Neural progenitor cell (in vitro differentiated cells): ENCODE results near the gene ITPR3. TPM values are rescaled to one million over a fixed set of nuclear protein-coding genes. Genes with fewer than 3 reads are reported as not detected.
A peak's percentile ranks its signal among the peaks of the same experiment; 100 is the strongest.

Experiments
- DNase-seq: peaks from one replicate; pipeline ENCODE4 v3.0.0-alpha.2; 2016; ENCODE audit warnings: low spot score
- H2AFZ ChIP-seq: fragments of 200-600 bp; sonication (generic); replicated peaks from 2 replicates; pipeline ENCODE4 v1.6.1; 2016; ENCODE audit warnings: antibody characterized with exemption
- H3F3A ChIP-seq: fragments of 200-600 bp; sonication (generic); 2 replicates; pipeline ENCODE4 v1.6.1; 2016; ENCODE audit warnings: antibody characterized with exemption, low read depth
- H3K27ac ChIP-seq: fragments of 200-600 bp; sonication (generic); 2 replicates; pipeline ENCODE4 v1.5.1; 2016; ENCODE audit warnings: mild to moderate bottlenecking
- H3K27me3 ChIP-seq: fragments of 200-600 bp; sonication (generic); 2 replicates; pipeline ENCODE4 v1.6.1; 2016; ENCODE audit warnings: mild to moderate bottlenecking, moderate library complexity
- H3K36me3 ChIP-seq: fragments of 200-600 bp; sonication (generic); 2 replicates; pipeline ENCODE4 v1.5.1; 2016
- H3K4me1 ChIP-seq: fragments of 200-600 bp; sonication (generic); 2 replicates; pipeline ENCODE4 v1.6.1; 2016; ENCODE audit warnings: mixed run types
- H3K4me2 ChIP-seq: fragments of 200-600 bp; sonication (generic); 2 replicates; pipeline ENCODE4 v1.6.1; 2016
- H3K4me3 ChIP-seq: fragments of 200-600 bp; sonication (generic); 2 replicates; pipeline ENCODE4 v1.5.1; 2016
- H3K79me2 ChIP-seq: fragments of 200-600 bp; sonication (generic); 2 replicates; pipeline ENCODE4 v1.6.1; 2016; ENCODE audit warnings: low read depth
- H3K9ac ChIP-seq: fragments of 200-600 bp; sonication (generic); 2 replicates; pipeline ENCODE4 v1.6.1; 2016
- H3K9me3 ChIP-seq: fragments of 200-600 bp; sonication (generic); 2 replicates; pipeline ENCODE4 v1.5.1; 2016; ENCODE audit warnings: low read depth
- H4K20me1 ChIP-seq: fragments of 200-600 bp; sonication (generic); 2 replicates; pipeline ENCODE4 v1.6.1; 2016; ENCODE audit warnings: low read depth
- H3K27ac Mint-ChIP-seq: 3 replicates; pipeline ENCODE4 v1.8.0; 2021; ENCODE audit warnings: mixed read lengths
- H3K27me3 Mint-ChIP-seq: 2 replicates; pipeline ENCODE4 v1.8.0; 2022; ENCODE audit warnings: low read depth, mild to moderate bottlenecking, inconsistent platforms, moderate library complexity, mixed read lengths; ENCODE audit not compliant: insufficient read depth
- H3K36me3 Mint-ChIP-seq: 3 replicates; pipeline ENCODE4 v1.8.0; 2021; ENCODE audit warnings: mixed read lengths
- H3K4me1 Mint-ChIP-seq: 3 replicates; pipeline ENCODE4 v1.8.0; 2021; ENCODE audit warnings: mixed read lengths
- H3K4me3 Mint-ChIP-seq: 3 replicates; pipeline ENCODE4 v1.8.0; 2021; ENCODE audit warnings: mild to moderate bottlenecking, moderate library complexity, mixed read lengths
- H3K9me3 Mint-ChIP-seq: 3 replicates; pipeline ENCODE4 v1.8.0; 2020; ENCODE audit warnings: mixed read lengths
- CTCF ChIP-seq: fragments of 200-600 bp; sonication (generic); IDR thresholded peaks from 2 replicates; pipeline ENCODE4 v1.5.1; 2017; ENCODE audit warnings: antibody characterized with exemption, mild to moderate bottlenecking
- EZH2 ChIP-seq: fragments of 200-600 bp; sonication (generic); IDR thresholded peaks from 2 replicates; pipeline ENCODE4 v1.6.1; 2017; ENCODE audit warnings: antibody characterized with exemption, mild to moderate bottlenecking, moderate library complexity
- EZH2phosphoT487 ChIP-seq: fragments of 200-600 bp; sonication (generic); IDR thresholded peaks from 2 replicates; pipeline ENCODE4 v1.6.1; 2017; ENCODE audit warnings: antibody characterized with exemption
- total RNA-seq: library from RNA; depleted of rRNA; stranded (reverse); fragments of >200 nt; gene quantifications from 2 replicates; pipeline ENCODE4 v1.2.3, GENCODE V29; 2015; ENCODE audit warnings: low replicate concordance

The ITPR3 gene
- total RNA-seq = 1.5 and 3.4 TPM in 2 replicates

GRCh38 chr6:33620856-33621710 is at the start of gene ITPR3:
TSS of gene ITPR3 (plus strand) at chr6:33621322. CDS start at chr6:33621603, 281 bp downstream.
- Histone ChIP-seq H3K4me2 (peak within 1 kb of the TSS; percentile 96), H3K27me3 (peaks cover 49% of the 10 kb centered on the region), H2AFZ (peak within 1 kb of the TSS; percentile 90), H3K9ac (no peak within 1 kb of the TSS), H3K27ac (no peak within 1 kb of the TSS), H3K9me3 (no peaks in the 10 kb centered on the region), H4K20me1 (no peaks in the 10 kb centered on the region), H3K4me3 (peak within 1 kb of the TSS; percentile 62), H3F3A (peaks cover 22% of the 10 kb centered on the region), H3K4me1 (peaks cover 24% of the 10 kb centered on the region), H3K79me2 (no peaks in the 10 kb centered on the region), H3K36me3 (no peaks in the 10 kb centered on the region)
- peak within 1 kb of the TSS; percentile 88 for H3K4me3 Mint-ChIP-seq
- no peak within 1 kb of the TSS for H3K27ac Mint-ChIP-seq
- TF ChIP-seq CTCF = no peak
- peak; percentile 78 for TF ChIP-seq EZH2phosphoT487
- no peak for TF ChIP-seq EZH2
- DNase-seq = peak; percentile 57
- peaks cover 49% of the 10 kb centered on the region for H3K27me3 Mint-ChIP-seq
- no peaks in the 10 kb centered on the region for H3K36me3 Mint-ChIP-seq
- no peaks in the 10 kb centered on the region for H3K9me3 Mint-ChIP-seq
- peaks cover 25% of the 10 kb centered on the region for H3K4me1 Mint-ChIP-seq

- Histone ChIP-seq H3K27me3 (peaks cover 5% of the 10 kb centered on the region), H2AFZ (peak overlapping the region; percentile 92), H3F3A (peaks cover 12% of the 10 kb centered on the region), H3K27ac (no peak overlapping the region), H3K4me3 (peak overlapping the region; percentile 56), H3K9me3 (no peaks in the 10 kb centered on the region), H4K20me1 (no peaks in the 10 kb centered on the region), H3K79me2 (no peaks in the 10 kb centered on the region), H3K4me1 (peaks cover 6% of the 10 kb centered on the region), H3K9ac (no peak overlapping the region), H3K36me3 (no peaks in the 10 kb centered on the region), H3K4me2 (peak overlapping the region; percentile 80)
- peaks cover 21% of the 10 kb centered on the region for H3K4me1 Mint-ChIP-seq
- peak overlapping the region; percentile 90 for H3K4me3 Mint-ChIP-seq
- DNase-seq = no peak
- H3K27me3 Mint-ChIP-seq = peaks cover 9% of the 10 kb centered on the region
- peak overlapping the region; percentile 95 for H3K27ac Mint-ChIP-seq
- TF ChIP-seq CTCF (no peak), EZH2phosphoT487 (no peak), EZH2 (no peak)
- no peaks in the 10 kb centered on the region for H3K9me3 Mint-ChIP-seq
- peaks cover 6% of the 10 kb centered on the region for H3K36me3 Mint-ChIP-seq
Measured at GRCh38 chr6:33571637-33572316, 49.3 kb upstream of the ITPR3 start.

- Histone ChIP-seq H3K9ac (no peak overlapping the region), H3F3A (peaks cover 18% of the 10 kb centered on the region), H4K20me1 (no peaks in the 10 kb centered on the region), H2AFZ (no peak overlapping the region), H3K36me3 (no peaks in the 10 kb centered on the region), H3K9me3 (no peaks in the 10 kb centered on the region), H3K79me2 (peaks cover 21% of the 10 kb centered on the region), H3K4me2 (no peak overlapping the region), H3K27me3 (peaks cover 3% of the 10 kb centered on the region), H3K27ac (no peak overlapping the region), H3K4me1 (peaks cover 3% of the 10 kb centered on the region), H3K4me3 (no peak overlapping the region)
- TF ChIP-seq CTCF (no peak), EZH2 (no peak), EZH2phosphoT487 (no peak)
- Mint-ChIP-seq H3K27me3 (peaks cover 5% of the 10 kb centered on the region), H3K9me3 (no peaks in the 10 kb centered on the region), H3K27ac (no peak overlapping the region), H3K4me3 (no peak overlapping the region), H3K36me3 (peaks cover 7% of the 10 kb centered on the region), H3K4me1 (peaks cover 30% of the 10 kb centered on the region)
- no peak for DNase-seq
Measured at GRCh38 chr6:33575211-33575610, 45.9 kb upstream of the ITPR3 start.
